ENCODE results near the gene KLK3.

DNA sequence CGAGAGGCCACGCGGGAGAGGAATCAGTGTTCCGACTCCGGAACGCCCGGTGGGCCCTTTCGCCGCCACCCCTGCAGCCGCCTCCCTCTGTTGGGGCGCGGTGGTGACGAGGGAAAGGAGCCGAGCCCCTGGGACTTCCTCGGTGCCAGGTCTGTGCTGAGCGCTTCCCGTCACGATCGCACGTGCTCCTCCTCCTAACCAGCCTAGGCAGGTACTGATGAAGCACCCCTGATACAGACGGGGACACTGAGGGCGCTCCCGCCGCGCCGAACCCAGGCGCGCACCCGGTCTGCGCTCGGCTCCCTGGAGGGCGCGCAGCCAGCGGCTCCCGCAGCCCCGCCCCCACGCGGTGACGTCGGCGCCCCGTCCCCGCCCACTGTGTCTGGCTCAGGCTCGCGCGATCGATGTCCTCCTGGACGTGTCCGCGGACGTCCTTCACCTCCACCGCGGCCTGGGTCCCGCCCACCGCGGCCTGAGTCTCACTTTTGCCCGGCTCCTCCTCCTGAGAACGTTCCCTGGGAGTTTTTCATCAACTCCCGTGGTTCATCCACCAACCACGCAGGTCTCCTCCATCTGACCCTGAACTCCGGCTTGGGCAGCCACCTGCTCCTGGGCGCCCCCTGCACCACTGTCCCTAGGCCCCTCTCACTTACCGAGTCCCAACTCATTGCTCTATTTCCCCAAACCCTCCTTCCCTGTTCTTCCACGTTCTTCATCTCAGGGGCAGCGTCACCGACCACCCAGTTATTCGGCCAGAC is 18.8 kb upstream of the KLK3 start:
- TF ChIP-seq ZNF274 (IDR thresholded peaks at IDR 0.05; ENCODE audit: low read depth, low read length) (no peak), SUZ12 (IDR thresholded peaks at IDR 0.05; ENCODE audit: extremely low read depth, insufficient read depth, insufficient read length) (no peak), YY1 (IDR thresholded peaks at IDR 0.05; ENCODE audit: insufficient read depth, insufficient read length) (no peak)

Data from NT2/D1 (cell line).